SKM-1 (cell line): ENCODE results near the gene CMTM5.

Experiments
- DNase-seq: peaks from one replicate; lab custom pipeline; 2025; ENCODE audit not compliant: unreplicated experiment; lab: John Stamatoyannopoulos, UW

CMTM5 gene, protein sequence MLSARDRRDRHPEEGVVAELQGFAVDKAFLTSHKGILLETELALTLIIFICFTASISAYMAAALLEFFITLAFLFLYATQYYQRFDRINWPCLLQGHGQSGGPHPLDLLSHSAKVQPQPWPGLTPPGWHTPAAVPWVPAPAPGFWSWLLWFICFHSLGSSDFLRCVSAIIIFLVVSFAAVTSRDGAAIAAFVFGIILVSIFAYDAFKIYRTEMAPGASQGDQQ

DNA sequence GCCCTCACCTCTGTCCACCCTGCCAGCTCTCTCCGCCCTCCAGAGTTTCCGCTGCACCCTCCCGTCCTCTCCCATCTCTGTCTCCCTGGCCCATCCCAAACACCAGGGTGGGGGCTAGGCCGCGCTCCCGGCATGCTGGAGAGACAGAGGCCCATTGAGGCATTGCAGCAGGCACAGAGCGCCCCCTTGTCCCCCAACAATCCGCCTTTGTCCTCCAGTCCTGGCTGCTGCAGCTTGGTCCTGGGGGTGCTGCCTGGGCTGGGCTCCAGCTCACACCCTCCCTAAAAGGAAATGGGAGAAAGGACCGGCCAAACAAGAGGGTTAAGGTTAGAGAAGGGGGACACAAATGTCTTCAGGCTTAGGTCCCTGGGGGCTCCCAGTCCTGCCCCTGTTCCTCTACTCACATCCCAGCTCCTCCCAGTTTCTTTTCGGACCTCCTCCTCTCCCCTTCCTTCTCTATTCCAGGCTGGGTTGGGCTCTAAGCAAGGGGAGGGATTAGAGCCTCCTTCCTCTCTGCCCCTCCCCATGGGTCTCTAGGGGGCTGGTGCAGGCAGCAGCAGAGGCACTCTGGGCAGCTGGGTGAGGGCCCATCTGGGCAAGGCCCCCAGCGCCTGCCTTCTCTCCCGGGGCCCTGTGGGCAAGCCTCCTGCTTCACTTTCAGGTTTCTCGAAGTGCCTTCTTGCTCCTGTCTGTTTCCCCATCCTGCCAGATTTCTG, at the start of gene CMTM5:
Gene CMTM5, plus strand, starts transcription at position 565 of the 716 bp plus-strand sequence. CDS start 206 bp downstream, outside the sequence.
- no peak for DNase-seq

DNA sequence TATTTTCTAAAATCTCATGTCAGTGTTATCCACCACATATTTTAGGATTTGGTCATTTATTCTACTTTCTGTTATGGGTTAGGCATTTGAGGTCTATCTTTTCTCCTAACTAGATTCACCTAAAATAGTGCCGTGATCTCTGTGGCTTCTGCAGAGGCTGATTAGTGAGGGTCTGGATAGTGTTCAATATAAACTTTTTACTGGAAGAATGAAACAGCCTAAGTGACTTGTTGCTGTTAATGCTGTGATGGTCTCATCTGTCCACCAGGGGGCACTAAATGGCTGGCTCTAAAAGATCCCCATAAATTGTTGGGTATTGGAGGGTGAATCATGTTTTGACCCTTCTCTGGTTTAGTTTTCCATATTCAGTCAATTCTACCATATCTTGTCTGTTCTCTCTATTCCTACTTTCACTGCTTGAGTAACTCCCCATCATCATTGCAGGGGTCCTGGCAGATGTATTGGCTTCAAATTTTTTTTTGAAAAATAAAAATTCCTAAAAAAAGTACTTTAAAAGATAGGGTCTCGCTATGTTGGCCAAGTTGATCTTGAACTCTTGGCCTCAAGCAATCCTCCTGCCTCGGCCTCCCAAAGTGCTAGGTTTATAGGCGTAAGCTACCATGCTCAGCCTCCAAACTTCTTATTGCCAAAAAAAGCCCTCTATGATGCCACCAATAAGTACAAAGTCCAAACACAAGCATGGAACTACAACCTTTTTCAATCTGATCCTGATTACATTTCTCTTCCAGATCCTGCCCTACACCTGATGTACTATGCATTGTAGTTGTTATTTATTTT, 48.7 kb upstream of the CMTM5 start:
- DNase-seq, result peak; percentile 12

DNA sequence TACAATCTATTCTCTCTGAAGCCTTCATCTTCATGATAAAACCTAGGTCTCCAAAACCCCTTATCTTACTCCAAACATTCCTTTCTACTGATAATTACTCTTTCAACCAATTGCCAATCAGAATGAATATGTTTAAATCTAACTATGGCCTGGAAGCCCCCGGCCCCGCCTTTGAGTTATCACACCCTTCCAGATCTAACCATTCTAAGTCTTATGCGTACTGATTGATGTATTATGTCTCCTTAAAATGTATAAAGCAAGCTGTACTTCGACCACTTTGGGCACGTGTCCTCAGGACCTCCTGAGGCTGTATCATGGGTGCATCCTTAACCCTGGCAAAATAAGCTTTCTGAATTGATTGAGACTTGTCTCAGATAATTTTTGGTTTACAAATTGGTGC, 41.2 kb upstream of the CMTM5 start:
- no peak for DNase-seq

DNA sequence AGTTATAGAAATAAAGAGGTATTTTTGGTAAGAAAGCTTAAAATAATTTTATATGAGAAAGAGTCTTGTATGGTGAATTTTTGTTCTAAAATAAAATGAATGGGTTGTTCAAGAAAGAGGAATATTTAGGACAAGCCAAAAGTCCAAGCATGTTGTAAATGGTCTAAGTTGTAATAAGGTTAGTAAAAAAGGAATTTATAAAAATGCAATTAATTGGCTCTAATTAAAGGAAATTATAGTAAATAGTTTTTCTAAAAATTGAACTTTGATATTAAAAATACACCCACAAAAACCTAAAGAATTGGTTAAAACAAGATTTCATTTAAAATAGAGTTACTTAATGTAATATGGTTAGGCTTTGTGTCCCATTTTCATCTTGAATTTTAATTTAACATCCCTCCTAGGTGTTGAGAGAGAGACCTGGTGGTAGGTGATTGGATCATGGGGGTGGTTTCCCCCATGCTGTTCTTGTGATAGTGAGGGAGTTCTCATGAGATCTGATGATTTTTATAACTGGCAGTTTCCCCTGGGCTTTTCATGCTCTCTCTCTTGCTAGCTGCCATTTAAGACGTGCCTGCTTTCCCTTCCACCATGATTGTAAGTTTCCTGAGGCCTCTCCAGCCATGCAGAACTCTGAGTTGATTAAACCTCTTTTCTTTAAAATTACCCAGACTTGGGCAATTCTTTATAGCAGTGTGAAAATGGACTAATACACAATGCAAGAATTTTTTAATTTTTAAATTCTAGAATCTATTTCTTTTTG, 37.2 kb upstream of the CMTM5 start:
- no peak for DNase-seq

DNA sequence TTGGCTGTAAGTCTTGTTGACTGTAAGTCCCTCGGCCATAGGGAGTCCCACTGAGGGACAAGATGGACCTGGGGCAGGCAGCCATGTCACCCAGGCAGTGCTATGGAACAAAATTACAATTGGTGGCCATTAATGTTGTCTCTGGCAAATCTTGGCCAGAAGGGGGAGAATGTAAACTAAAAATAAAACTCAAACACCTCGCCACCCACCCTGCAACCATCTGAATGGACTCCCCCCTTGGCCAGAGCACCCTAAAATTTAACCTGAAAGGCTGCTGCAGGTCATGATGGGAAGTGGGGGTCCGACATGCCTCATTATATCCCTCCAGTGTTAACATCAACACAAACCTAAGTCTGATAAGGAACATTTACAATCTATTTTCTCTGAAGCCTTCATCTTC, 32.4 kb upstream of the CMTM5 start:
- DNase-seq, result no peak

DNA sequence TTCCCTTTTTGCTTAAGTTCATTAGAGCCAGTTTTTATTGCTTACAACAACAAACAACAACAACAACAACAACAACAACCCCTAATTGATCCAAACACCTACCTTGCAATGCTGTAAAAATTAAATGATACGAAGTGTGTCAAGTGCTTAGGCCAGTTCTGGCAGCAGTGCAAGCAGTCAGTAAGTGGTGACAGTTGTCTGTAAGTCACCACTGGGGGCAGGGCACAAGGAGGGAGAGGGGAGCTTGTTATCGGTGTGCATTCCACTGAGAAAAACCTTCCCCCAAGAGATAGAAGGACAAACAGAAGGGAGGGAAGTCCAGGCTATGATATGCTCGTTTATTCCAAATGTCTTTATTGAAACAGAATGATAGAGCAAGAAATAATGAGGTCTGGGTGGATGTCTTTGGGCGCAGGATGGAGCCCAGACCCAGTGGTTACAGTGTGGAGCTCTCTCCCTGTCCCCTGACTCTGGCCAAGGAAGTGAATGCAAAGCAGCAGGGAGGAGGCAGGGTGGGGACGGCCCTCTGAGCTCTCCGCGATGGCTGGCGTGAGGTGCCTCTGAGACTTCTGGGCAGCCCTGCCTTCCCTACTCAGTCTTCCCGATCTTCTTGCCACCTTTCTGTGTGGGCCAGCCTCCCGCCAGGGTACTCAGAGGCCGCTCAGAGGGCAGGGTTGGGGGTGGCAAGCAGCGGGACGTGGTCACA, 30.7 kb upstream of the CMTM5 start:
- DNase-seq, result no peak

DNA sequence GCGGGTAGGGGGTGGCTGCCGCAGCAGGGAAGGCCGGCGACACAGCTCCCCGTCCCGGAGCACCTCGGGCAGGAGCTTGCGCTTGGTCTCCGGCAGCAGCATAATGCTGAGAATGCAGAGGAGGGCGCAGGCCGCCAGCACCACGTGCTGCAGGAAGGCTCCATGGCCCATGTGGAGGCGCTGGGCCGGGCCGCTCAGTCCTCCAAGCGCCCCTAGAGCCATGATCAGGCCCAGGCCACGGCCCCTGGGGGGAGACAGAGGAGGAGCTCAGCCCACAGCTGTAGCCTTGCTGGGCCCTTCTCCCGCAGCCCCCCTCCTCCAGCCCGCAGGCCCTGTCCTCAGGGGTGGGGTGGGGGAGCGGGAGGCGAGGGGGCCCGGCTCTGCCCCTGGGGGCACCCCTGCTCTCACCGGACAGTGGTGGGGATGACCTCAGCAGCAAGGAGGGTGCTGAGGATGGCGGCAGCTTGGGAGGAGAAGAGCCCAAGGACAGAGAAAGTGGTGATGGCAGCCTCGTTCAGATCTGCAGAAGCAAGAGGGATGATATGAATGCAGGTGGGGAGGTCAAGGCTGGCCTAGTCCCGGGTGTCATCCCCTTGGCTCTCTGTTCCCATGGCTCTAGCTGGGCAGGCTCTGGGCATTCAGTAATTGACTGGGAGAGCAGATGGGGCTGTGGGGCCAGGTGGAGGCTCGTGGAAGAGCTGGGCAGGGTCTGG, 30.0 kb upstream of the CMTM5 start:
- no peak for DNase-seq

DNA sequence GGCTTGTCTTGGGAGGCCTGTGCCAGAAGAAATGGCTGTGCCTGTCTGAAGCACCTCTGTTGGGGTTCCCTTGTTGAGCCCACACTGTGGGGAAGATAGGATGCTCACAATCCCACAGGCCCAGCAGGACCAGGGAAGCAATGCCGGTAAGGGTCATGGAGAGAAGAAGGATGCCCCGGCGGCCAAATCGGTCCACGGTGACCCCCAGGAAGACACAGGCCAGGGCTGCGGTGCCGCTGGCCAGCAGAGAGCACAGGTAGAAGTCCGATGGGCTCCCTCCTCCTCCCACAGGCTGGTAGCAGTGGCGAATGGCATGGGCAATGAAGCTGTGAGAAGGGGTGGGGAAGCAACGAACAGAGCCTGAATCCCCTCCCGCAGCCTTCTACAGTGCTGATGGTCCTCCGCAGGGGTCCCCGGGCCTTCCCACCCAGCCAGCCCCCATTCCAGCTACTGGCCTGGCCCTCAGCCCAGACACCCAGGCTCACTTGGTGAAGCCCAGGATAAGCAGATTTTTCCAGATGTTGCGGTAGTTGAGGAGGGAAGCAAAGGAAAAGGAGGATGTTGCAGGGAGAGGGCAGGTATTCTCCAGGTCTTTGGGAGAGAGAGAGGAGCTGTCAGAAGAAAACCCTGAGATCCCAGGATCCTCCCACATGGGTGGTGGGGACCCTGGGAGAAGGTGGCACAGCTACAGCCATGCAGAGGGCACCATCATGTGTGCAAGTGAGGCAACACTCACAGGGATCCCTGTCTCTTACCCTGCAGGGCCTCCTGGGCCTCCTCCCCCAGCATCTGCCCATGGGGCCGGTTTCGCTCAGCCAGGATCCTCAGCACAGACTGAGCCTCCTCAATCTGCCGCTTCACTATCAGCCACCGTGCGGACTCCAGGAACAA, 29.2 kb upstream of the CMTM5 start:
- no peak for DNase-seq

DNA sequence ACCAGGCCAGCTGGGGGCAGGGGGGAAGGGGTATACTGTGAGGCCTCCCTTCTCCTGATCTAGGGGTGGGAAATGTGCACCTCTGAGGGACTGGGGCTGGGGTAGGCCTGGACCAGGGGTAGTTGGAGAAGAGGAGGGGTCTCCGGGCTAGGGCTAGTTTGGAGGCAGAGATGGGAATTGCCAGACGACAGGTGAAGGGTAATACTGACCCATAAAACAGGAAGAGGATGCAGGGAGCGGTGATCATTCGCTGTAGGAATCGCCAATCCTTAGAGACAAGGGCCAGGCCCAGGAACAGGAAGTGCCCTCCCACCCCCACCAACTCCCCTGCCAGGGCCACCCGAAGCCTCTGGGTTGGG, 28.6 kb upstream of the CMTM5 start:
- DNase-seq, result no peak

DNA sequence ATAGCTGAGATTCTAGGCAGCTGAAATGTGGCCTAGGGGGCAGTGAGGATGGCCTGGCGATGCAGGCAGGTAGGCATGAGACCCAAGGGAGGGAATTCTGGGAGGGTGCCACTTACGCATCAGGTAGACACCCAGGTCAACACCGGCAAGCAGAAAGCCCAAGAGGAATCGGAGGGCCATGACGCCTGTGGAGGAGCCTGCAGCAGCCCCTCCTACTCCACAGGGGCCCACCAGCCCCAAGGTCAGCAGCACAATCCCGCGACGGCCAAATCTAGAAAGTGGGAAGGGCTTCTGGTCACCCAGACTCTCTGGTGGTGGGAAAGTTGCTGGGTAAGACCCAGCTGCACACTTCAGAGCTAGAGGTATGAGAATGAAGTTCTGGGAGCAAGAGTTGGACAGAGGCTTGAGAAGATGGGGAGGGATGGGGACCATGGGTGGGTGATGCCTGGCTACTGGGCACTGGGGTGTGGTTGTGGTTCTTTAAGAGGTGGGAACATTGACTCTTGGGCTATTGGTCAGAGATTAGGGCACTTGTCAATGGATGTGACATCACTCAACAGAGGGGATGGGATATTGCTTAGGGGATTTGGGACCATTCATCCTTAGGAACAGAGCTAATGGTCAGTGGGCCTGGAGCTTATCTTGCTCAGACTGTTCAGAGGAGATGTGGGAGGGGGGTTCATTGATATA, 27.5 kb upstream of the CMTM5 start:
- no peak for DNase-seq

DNA sequence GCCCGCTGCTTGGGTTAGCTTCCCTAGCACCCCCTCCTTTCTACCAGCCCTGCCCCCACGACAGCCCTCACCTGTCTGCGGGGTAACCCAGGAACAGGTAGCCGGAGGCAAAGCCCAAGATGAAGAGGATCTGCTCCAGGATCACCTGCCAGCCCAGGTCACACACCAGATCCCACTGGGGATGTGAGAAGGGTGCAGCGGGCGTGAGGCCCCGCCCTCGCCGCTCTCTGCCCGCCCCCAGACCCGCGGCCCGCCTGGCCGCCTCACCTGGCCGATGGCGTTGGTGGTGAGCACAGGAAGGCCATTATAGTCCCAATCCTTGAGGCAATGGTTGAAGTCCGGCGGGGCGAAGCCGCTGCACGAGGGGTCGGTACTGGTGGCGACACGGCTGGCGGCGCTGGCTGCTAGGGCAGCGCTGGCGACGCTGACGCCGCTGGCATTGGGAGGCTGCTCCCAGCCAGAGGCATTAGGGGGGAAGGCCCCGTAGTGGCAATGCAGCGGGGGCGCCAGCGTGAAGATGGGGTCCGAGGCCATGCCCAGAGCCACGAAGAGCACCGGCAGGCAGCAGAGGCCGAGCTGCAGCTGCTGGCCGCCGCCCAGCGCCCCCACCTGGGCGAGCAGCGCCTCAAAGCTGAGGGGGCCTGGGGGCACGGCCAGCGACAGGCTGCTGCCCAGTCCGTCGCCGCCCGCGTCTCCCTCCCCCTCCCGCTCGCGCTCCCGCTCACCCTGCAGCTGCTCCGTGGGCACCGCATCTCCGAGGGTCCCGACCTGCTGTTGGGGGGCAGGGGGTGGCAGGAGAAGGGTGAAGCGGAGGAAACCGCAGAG, 25.0 kb upstream of the CMTM5 start:
- no peak for DNase-seq

DNA sequence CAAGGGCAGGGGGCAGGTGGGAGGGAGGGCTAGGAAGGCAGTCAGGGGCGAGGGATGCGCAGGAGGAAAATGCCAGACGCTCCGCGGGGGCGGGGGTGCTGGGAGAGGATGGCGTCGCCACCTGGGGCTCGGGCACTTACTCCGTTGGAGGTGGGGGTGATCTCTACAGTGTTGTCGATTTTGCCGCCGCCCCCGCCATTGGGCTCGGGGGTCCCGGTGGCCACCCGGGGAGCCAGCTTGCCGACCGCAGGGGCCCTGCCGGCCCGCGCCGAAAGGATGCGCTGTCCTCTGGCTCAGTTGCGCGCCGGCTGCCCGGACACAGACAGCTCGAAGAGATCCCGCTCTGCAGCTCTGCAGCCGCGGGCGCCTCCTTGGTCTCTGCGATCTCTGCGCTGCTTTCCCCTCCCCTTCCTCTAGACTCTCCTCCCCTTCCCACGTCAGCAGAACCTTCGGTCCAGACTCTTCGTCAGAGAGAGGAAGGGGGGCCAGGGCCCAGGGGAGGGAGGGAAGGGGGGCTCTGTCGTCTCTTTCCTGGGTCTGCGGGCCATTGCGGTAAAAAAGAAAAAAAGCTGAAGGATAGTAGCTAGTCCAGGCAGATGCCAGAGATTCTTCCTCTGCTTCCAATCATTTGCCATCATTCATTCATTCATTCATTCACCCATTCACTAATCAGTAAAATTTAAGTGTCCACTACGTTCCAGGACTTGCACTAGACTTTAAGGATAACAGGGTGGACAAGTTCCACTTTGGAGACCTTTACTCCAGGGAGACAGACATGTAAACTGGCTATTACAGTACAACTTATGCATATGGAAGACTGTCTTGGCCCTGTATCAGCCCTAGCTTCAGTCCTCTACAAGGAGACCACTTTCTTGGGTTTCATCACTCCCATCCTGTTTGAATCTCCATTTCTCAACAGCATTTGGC, 24.1 kb upstream of the CMTM5 start, which contains the start of gene SLC22A17:
Gene SLC22A17, minus strand, starts transcription at position 382 of the 927 bp plus-strand sequence.
- no peak for DNase-seq

DNA sequence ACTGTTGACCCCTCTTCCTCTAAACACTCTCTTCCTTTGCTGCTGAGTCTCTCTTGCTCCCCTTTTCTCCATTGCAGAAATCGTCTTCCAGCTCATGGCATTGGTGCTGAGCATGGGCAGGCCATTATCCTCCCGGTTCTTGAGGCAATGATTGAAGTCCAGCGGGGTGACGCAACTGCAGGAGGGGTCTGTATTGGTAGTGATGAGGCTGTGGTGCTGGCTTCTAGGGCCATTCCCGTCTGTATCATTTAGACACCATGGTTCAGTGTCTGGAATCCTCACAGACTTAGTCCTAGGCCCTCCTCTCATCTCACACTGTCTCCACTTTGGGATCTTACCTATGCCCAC, 23.4 kb upstream of the CMTM5 start:
- DNase-seq, result no peak

DNA sequence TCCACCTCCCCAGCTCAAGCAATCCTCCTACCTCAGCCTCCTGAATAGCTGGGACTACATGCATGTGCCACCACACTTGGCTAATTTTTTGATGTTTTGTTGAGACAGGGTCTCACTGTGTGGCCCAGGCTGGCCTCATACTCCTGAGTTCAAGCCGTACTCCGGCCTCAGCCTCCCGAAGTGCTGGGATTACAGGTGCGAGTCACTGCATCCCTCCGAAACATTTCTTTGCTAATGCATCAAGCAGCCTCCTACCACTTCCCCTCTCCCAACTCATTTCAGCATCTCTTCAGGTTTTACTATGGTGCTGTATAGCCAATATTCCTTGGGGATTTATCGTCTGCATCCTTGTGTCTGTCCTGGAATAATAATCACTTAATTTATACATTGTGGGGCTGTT, 21.9 kb upstream of the CMTM5 start:
- DNase-seq, result no peak

DNA sequence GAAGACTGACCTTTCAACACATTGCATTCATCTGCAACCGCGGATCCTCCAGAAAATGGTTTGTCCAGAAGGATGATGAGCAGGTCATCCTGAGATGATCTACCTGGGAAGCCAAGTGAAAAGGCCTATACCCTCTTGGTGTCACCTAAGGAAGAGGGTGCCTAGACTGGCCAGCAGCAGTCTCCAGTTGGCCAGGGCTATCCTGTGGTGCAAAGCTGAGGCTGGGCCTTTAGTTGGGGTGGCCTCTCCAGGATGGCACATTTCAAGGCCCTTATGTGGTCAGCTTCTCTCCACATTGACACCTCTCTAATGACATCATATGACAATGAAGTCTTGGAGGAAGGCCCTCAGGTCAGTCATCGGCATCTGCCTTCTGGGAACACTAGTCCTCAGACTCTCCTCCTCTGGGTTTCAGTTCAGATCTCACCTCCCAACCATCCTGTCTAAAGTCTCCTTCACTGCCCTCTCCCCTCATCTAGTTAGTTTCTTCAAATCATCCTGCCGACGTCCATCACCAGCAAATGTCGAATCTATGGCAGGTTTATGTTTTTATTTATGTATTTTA, 20.9 kb upstream of the CMTM5 start:
- no peak for DNase-seq

DNA sequence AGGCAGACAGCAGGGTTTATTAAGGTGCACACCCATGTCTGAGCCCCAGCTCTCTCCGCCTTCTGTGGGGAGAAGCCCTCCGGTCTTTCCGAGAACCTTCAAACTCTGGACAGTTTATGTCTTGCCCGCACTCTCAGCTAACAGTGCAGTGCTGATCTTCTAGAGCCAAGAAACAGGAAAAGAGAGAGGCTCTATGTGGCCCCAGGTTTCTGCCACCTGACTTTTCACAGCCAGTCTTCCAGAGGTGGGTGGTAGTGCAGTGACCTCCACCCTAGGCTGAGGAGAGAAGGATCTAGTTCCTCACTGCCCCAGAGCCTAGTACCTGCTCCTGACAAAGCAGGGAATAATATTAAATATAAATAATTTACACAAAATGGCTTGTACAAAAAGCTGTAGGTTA, 20.2 kb upstream of the CMTM5 start:
- DNase-seq, result no peak
